IPS-NIHi11 (cell line): ENCODE data around the gene HIVEP3.

Experiments used
- DNase-seq: peaks from one replicate; pipeline ENCODE4 v3.0.0; 2012; ENCODE audit warnings: mixed read lengths, low spot score

Gene HIVEP3

GRCh38 chr1:41847733-41848132, 71.0 kb downstream of the HIVEP3 start:
- DNase-seq = no peak

GRCh38 chr1:41846625-41847405, 71.9 kb downstream of the HIVEP3 start:
- DNase-seq = no peak

- DNase-seq = no peak
Measured at GRCh38 chr1:41844781-41845272, 73.9 kb downstream of the HIVEP3 start.

GRCh38 chr1:41844255-41844654, 74.5 kb downstream of the HIVEP3 start:
- no peak for DNase-seq

GRCh38 chr1:41842993-41843755, 75.5 kb downstream of the HIVEP3 start:
- DNase-seq = no peak

- no peak for DNase-seq
Measured at GRCh38 chr1:41842326-41842725, 76.4 kb downstream of the HIVEP3 start.

- DNase-seq = no peak
Measured at GRCh38 chr1:41840592-41841246, 78.0 kb downstream of the HIVEP3 start.

- no peak for DNase-seq
Measured at GRCh38 chr1:41838266-41838665, 80.5 kb downstream of the HIVEP3 start.

GRCh38 chr1:41837691-41838090, 81.0 kb downstream of the HIVEP3 start:
- no peak for DNase-seq

GRCh38 chr1:41835485-41835884, 83.2 kb downstream of the HIVEP3 start:
- no peak for DNase-seq

GRCh38 chr1:41833519-41834000, 85.2 kb downstream of the HIVEP3 start:
- no peak for DNase-seq

- no peak for DNase-seq
Measured at GRCh38 chr1:41830726-41831125, 88.0 kb downstream of the HIVEP3 start.

GRCh38 chr1:41827991-41828570, 90.6 kb downstream of the HIVEP3 start:
- no peak for DNase-seq

- peak; percentile 86 for DNase-seq
Measured at GRCh38 chr1:41823471-41823870, 95.3 kb downstream of the HIVEP3 start.

- DNase-seq = no peak
Measured at GRCh38 chr1:41822866-41823265, 95.9 kb downstream of the HIVEP3 start.

GRCh38 chr1:41819843-41820242, 98.9 kb downstream of the HIVEP3 start:
- DNase-seq = no peak

GRCh38 chr1:41819069-41819468, 99.7 kb downstream of the HIVEP3 start:
- no peak for DNase-seq

- DNase-seq = no peak
Measured at GRCh38 chr1:41816061-41816460, 102.7 kb downstream of the HIVEP3 start.

- DNase-seq = no peak
Measured at GRCh38 chr1:41813755-41814745, 104.7 kb downstream of the HIVEP3 start.

GRCh38 chr1:41813226-41813625, 105.5 kb downstream of the HIVEP3 start:
- DNase-seq = no peak

- DNase-seq = no peak
Measured at GRCh38 chr1:41812453-41812852, 106.3 kb downstream of the HIVEP3 start.
